Suprapubic skin (tissue), 4 donors: Measurements from ENCODE around the gene DSEL. TPM values are rescaled to one million over a fixed set of nuclear protein-coding genes. Genes with fewer than 3 reads are reported as not detected.

Experiments used
- DNase-seq, 2 donors: peaks; one replicate each; pipeline ENCODE4 v3.0.0-alpha.2; 2019; ENCODE audit warnings: low spot score in 2 of 2
- H3K27ac ChIP-seq: fragments of 200-600 bp; sonication (generic); one replicate; pipeline ENCODE4 v1.5.1; 2019
- H3K27me3 ChIP-seq: fragments of 200-600 bp; sonication (generic); one replicate; pipeline ENCODE4 v1.5.1; 2019
- H3K36me3 ChIP-seq: fragments of 200-600 bp; sonication (generic); one replicate; pipeline ENCODE4 v1.5.1; 2019
- H3K4me1 ChIP-seq: fragments of 200-600 bp; sonication (generic); one replicate; pipeline ENCODE4 v1.5.1; 2019
- H3K4me3 ChIP-seq: fragments of 200-600 bp; sonication (generic); one replicate; pipeline ENCODE4 v1.5.1; 2019; ENCODE audit warnings: mild to moderate bottlenecking
- H3K9me3 ChIP-seq: fragments of 200-600 bp; sonication (generic); one replicate; pipeline ENCODE4 v1.5.1; 2019
- CTCF ChIP-seq, 2 donors: fragments of 200-600 bp in 1 of 2; fragments of 450-650 bp in 1 of 2; sonication (generic) in 1 of 2; IDR thresholded peaks; one replicate each; pipeline ENCODE4 v1.5.1; 2016 to 2019; ENCODE audit warnings: antibody characterized with exemption in 2 of 2, mild to moderate bottlenecking in 1 of 2, moderate library complexity in 1 of 2
- EP300 ChIP-seq: sonication (generic); formaldehyde crosslinking; IDR thresholded peaks from one replicate; pipeline ENCODE4 v1.6.1; 2017; ENCODE audit warnings: antibody characterized with exemption
- POLR2A ChIP-seq, 2 donors: fragments of 450-650 bp; IDR thresholded peaks; one replicate each; pipeline ENCODE4 v1.6.1; 2017; ENCODE audit warnings: antibody characterized with exemption in 2 of 2, mild to moderate bottlenecking in 2 of 2, moderate library complexity in 2 of 2
- POLR2AphosphoS5 ChIP-seq, 3 donors: sonication (generic); formaldehyde crosslinking; IDR thresholded peaks; one replicate each; pipeline ENCODE4 v1.6.1; 2017; ENCODE audit warnings: antibody characterized with exemption in 3 of 3
- WGBS: methylation state at CpG from one replicate; pipeline ENCODE4 v1.1.5; 2018; 5-methylcytosine and 5-hydroxymethylcytosine counted together
- total RNA-seq, 4 donors: library from RNA; depleted of rRNA; stranded (reverse); fragments of >200 nt; gene quantifications; one replicate each; pipeline ENCODE4 v1.1.0, GENCODE V29; 2016

The DSEL gene
- total RNA-seq, 4 donors from 2014 or later, result 3.6 to 6.0 (median 4.4) TPM

- H3K4me1 ChIP-seq, result no peaks in the 10 kb centered on the region
- H3K9me3 ChIP-seq, result no peaks in the 10 kb centered on the region
- TF ChIP-seq EP300 (no peak), POLR2AphosphoS5 (IDR thresholded peaks at IDR 0.05) (no peak), CTCF (IDR thresholded peaks at IDR 0.05) (no peak), POLR2A (IDR thresholded peaks at IDR 0.05) (no peak)
- no peak overlapping the region for H3K27ac ChIP-seq
- 70% methylated on average over 2 of the region's 2 CpGs for WGBS
- H3K4me3 ChIP-seq, result no peak overlapping the region
- no peaks in the 10 kb centered on the region for H3K27me3 ChIP-seq
- no peaks in the 10 kb centered on the region for H3K36me3 ChIP-seq
- no peak for DNase-seq
Observed at GRCh38 chr18:67477522-67477921, 39.0 kb downstream of the DSEL start.

- WGBS, result 39% methylated on average over 3 of the region's 3 CpGs
- no peak overlapping the region for H3K27ac ChIP-seq
- no peaks in the 10 kb centered on the region for H3K27me3 ChIP-seq
- no peak for TF ChIP-seq CTCF (IDR thresholded peaks at IDR 0.05)
- TF ChIP-seq EP300, result no peak
- no peak for TF ChIP-seq POLR2AphosphoS5 (IDR thresholded peaks at IDR 0.05)
- TF ChIP-seq POLR2A (IDR thresholded peaks at IDR 0.05), result no peak
- H3K4me1 ChIP-seq, result no peaks in the 10 kb centered on the region
- H3K4me3 ChIP-seq, result no peak overlapping the region
- DNase-seq, result no peak
- H3K9me3 ChIP-seq, result no peaks in the 10 kb centered on the region
- no peaks in the 10 kb centered on the region for H3K36me3 ChIP-seq
Observed at GRCh38 chr18:67476585-67476984, 39.9 kb downstream of the DSEL start.

- 32% methylated on average over 1 of the region's 1 CpG for WGBS
- no peaks in the 10 kb centered on the region for H3K4me1 ChIP-seq
- H3K36me3 ChIP-seq, result no peaks in the 10 kb centered on the region
- H3K9me3 ChIP-seq, result no peaks in the 10 kb centered on the region
- no peak overlapping the region for H3K27ac ChIP-seq
- no peaks in the 10 kb centered on the region for H3K27me3 ChIP-seq
- no peak for DNase-seq
- no peak overlapping the region for H3K4me3 ChIP-seq
- TF ChIP-seq CTCF (IDR thresholded peaks at IDR 0.05), result no peak
- TF ChIP-seq POLR2AphosphoS5 (IDR thresholded peaks at IDR 0.05), result no peak
- no peak for TF ChIP-seq POLR2A (IDR thresholded peaks at IDR 0.05)
Observed at GRCh38 chr18:67475673-67476072, 40.8 kb downstream of the DSEL start.

GRCh38 chr18:67468038-67468437 is 48.5 kb downstream of the DSEL start:
- no peaks in the 10 kb centered on the region for H3K9me3 ChIP-seq
- TF ChIP-seq EP300, result no peak
- TF ChIP-seq CTCF (IDR thresholded peaks at IDR 0.05), result no peak
- TF ChIP-seq POLR2A (IDR thresholded peaks at IDR 0.05), result no peak
- no peak for TF ChIP-seq POLR2AphosphoS5 (IDR thresholded peaks at IDR 0.05)
- DNase-seq, result no peak
- H3K27ac ChIP-seq, result no peak overlapping the region
- no peak overlapping the region for H3K4me3 ChIP-seq
- H3K36me3 ChIP-seq, result no peaks in the 10 kb centered on the region
- no peaks in the 10 kb centered on the region for H3K4me1 ChIP-seq
- H3K27me3 ChIP-seq, result no peaks in the 10 kb centered on the region

GRCh38 chr18:67467188-67467587 is 49.3 kb downstream of the DSEL start:
- TF ChIP-seq POLR2A (IDR thresholded peaks at IDR 0.05), result no peak
- no peak for TF ChIP-seq CTCF (IDR thresholded peaks at IDR 0.05)
- no peak for TF ChIP-seq EP300
- no peak for TF ChIP-seq POLR2AphosphoS5 (IDR thresholded peaks at IDR 0.05)
- Histone ChIP-seq H3K36me3 (no peaks in the 10 kb centered on the region), H3K27ac (no peak overlapping the region), H3K4me1 (no peaks in the 10 kb centered on the region), H3K9me3 (no peaks in the 10 kb centered on the region), H3K27me3 (no peaks in the 10 kb centered on the region), H3K4me3 (no peak overlapping the region)
- no peak for DNase-seq
- WGBS, result 66% methylated on average over 1 of the region's 1 CpG
